GM13977 (cell line): ENCODE measurements around the gene CCDC134.
"Not testable (repeated sequence)": the region's sequence is repeated elsewhere in the genome, so short reads cannot be mapped to it uniquely, and the experiment has no call there.

Experiments
- DNase-seq: peaks from one replicate; pipeline ENCODE4 v3.0.0; 2012; ENCODE audit warnings: low spot score
- CTCF ChIP-seq: IDR thresholded peaks from 2 replicates; pipeline ENCODE4 v1.5.1; 2012; ENCODE audit warnings: mild to moderate bottlenecking, control low read depth; ENCODE audit not compliant: insufficient read depth; ENCODE audit errors: extremely low read depth, missing control alignments
- in situ Hi-C: fragments of 300-500 bp; cut with MboI; formaldehyde crosslinking; loops from one replicate; pipeline ENCODE4 v1.12.0; 2022; ENCODE audit warnings: low sequenced_read_pairs, low pct_unique_long_range_greater_than_20kb, mixed read lengths, inconsistent platforms; ENCODE audit not compliant: unreplicated experiment

Gene CCDC134

GRCh38 chr22:41831383-41831782 is 30.9 kb downstream of the CCDC134 start:
- DNase-seq: peak; percentile 39
- in situ Hi-C loops: loop anchor here (10.0 kb wide), 1 partner anchor 113 kb away; the partner anchor contains the start of gene CENPM
- TF ChIP-seq CTCF: no peak

- in situ Hi-C loops: loop anchor here (10.0 kb wide), 1 partner anchor 113 kb away; the partner anchor contains the start of gene CENPM
- no peak for DNase-seq
- no peak for TF ChIP-seq CTCF
Observed at GRCh38 chr22:41831828-41832552, 31.5 kb downstream of the CCDC134 start.

DNA sequence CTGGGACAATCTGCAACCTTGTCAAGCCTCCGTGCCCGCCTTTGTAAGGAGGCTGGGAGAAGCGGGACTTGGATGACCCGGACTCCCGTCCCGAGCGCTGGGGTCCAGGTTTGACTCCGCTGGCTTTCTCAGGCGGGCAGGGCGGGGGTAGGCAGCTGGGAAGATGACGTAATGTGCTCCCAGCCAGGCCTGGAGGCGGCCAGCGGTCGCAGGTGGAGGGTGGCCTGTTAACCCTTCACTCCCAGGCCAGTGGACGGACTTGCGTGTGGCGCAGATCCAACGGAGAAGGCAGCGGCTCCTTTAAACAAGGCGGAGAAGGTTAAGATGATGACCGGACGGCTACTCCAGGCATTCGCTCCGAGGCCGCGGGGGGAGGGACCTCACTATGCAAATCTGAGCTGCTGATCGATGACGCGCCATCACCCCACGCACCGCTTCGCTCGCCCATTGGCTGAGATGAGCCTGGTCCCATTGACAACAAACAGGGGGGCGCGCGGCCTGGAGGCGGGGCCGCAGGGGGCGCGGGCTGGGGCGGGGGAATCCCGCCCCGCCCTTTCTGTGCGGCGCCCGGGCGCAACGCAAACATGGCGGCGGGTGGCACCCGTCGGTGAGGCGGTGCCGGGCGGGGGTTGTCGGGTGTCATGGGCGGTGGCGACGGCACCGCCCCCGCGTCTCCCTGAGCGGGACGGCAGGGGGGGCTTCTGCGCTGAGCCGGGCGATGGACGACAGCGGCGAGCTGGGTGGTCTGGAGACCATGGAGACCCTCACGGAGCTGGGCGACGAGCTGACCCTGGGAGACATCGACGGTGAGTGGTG is 32.3 kb downstream of the CCDC134 start, which contains the start of gene SREBF2:
Gene SREBF2 (plus strand): TSS at position 553 of the 816 bp plus-strand sequence. CDS start 166 bp downstream, at position 719.
- peak; percentile 98 for DNase-seq
- in situ Hi-C loops: loop anchor here (10.0 kb wide), 1 partner anchor 112 kb away; the partner anchor contains the start of gene CENPM
- TF ChIP-seq CTCF: no peak

- in situ Hi-C loops: loop anchor here (10.0 kb wide), 1 partner anchor 111 kb away; the partner anchor contains the start of gene CENPM
- peak; percentile 7 for TF ChIP-seq CTCF
- peak; percentile 61 for DNase-seq
Observed at GRCh38 chr22:41833369-41834004, 33.0 kb downstream of the CCDC134 start.

DNA sequence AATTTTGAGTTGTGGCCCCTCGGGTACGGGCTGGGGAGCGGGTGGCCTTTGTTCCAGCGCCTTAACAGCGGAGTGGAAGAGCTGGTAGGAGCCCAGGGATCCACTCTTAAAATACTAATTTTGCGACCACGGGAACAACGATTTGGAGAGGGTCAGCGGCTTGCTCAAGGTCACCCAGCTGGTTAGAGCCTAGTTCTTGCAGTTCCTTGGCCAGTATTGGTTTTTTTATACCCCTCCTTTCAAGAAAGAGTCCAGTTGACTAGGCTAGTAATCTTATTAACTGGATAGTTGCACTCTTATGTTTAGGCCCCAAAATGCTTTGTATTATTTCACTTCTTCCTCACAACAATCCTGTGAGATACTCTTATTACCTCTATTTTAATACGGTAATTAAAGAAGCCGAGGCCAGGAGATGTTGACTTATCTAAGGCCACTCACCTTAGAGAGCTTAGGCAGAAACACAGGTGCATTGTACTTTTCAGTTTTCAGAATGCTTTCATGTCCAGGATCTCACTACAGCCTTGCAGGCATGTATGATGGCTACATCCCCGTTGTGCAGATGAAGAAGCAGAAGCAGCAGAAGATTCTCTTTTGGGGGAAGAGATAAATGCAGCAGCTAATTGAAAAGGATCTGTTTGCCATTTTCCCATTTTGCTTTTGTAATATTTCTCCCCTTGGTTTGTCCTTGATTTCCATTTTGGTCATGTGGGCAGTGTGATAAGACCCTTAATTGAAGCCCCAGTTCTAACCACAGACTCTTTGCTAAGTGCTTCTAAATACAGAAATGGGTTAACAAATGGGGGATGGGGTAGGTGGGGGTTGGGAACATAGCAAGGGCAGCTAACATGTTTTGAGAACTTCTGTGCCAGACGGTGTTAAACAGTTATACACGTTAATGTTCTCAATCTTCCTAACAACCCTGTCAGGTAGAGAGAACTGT is 33.8 kb downstream of the CCDC134 start:
- DNase-seq: no peak
- in situ Hi-C loops: loop anchor here (10.0 kb wide), 1 partner anchor 111 kb away; the partner anchor contains the start of gene CENPM
- TF ChIP-seq CTCF: no peak

DNA sequence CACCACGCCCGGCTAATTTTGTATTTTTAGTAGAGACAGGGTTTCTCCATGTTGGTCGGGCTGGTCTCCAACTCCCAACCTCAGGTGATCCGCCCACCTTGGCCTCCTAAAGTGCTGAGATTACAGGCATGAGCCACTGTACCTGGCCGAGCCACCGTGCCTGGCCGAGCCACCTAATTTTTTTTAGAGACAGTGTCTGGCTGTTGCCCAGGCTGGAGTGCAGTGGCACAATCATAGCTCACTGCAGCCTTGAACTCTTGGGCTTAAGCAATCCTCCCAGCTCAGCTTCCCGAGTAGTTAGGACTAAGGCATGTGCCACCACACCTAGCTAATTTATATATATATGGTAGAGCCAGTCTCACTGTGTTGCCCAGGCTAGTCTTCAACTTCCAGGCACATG is 35.0 kb downstream of the CCDC134 start:
- in situ Hi-C loops: loop anchor here (10.0 kb wide), 1 partner anchor 109 kb away; the partner anchor contains the start of gene CENPM
- DNase-seq: not testable (repeated sequence)
